OCI-LY7 (cell line): Measurements from ENCODE around the gene ANKDD1B.

Experiments used
- EZH2phosphoT487 ChIP-seq: fragments of 200-600 bp; sonication (generic); IDR thresholded peaks from 2 replicates; pipeline ENCODE4 v1.6.1; 2018; ENCODE audit warnings: low read depth, borderline replicate concordance, mild to moderate bottlenecking, mixed run types, antibody characterized with exemption, low read length, moderate library complexity, mixed read lengths
- TF ChIP-seq, protein P1 (sequence below): fragments of 200-600 bp; sonication (generic); conservative IDR thresholded peaks from 2 replicates; pipeline ENCODE4 v1.5.1; 2014; ENCODE audit warnings: mild to moderate bottlenecking, antibody characterized with exemption, low read length, moderate library complexity, mixed read lengths

DNA sequence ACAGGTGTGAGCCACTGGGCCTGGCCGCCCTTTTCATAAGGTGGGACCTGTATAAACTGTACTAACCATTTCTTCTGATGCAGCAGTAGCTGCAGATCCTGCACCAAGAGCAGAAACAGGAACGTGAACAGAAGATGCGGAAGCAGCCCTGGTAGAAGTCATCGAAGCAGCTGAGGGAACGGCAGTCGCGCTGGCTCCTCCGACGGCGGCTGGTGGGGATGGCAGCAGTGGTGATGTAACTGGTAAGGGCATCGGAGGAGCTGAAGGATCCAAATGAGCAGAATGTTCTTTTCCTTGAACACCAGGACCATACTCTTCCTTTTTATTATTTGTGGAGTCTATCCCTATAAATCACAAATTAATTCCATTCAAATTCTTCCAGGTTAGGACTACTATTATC is 73.9 kb downstream of the ANKDD1B start:
- TF ChIP-seq, protein P1, sequence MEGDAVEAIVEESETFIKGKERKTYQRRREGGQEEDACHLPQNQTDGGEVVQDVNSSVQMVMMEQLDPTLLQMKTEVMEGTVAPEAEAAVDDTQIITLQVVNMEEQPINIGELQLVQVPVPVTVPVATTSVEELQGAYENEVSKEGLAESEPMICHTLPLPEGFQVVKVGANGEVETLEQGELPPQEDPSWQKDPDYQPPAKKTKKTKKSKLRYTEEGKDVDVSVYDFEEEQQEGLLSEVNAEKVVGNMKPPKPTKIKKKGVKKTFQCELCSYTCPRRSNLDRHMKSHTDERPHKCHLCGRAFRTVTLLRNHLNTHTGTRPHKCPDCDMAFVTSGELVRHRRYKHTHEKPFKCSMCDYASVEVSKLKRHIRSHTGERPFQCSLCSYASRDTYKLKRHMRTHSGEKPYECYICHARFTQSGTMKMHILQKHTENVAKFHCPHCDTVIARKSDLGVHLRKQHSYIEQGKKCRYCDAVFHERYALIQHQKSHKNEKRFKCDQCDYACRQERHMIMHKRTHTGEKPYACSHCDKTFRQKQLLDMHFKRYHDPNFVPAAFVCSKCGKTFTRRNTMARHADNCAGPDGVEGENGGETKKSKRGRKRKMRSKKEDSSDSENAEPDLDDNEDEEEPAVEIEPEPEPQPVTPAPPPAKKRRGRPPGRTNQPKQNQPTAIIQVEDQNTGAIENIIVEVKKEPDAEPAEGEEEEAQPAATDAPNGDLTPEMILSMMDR = no peak
- TF ChIP-seq EZH2phosphoT487 = no peak
